Muscle layer of duodenum (tissue), 2 donors: ENCODE results near the gene FBXL7.

Source experiments
- H3K27ac ChIP-seq: one replicate; pipeline ENCODE4 v1.7.0; 2013; ENCODE audit warnings: mild to moderate bottlenecking, low read length
- H3K27me3 ChIP-seq: one replicate; pipeline ENCODE4 v1.7.0; 2013; ENCODE audit warnings: low read depth, mild to moderate bottlenecking, control low read depth, low read length
- H3K36me3 ChIP-seq, 2 donors: one replicate each; pipeline ENCODE4 v1.7.0; 2013; ENCODE audit warnings: low read length in 2 of 2, control low read depth in 1 of 2, mild to moderate bottlenecking in 1 of 2; ENCODE audit not compliant: insufficient read depth in 2 of 2, control insufficient read depth in 1 of 2
- H3K4me1 ChIP-seq, 2 donors: one replicate each; pipeline ENCODE4 v1.7.0; 2013; ENCODE audit warnings: low read length in 2 of 2, mild to moderate bottlenecking in 2 of 2, control low read depth in 1 of 2, moderate library complexity in 1 of 2; ENCODE audit not compliant: insufficient read depth in 2 of 2, control insufficient read depth in 1 of 2
- H3K4me3 ChIP-seq, 2 donors: one replicate each; pipeline ENCODE4 v1.7.0; 2013; ENCODE audit warnings: low read length in 2 of 2, low read depth in 1 of 2, mild to moderate bottlenecking in 1 of 2
- H3K9me3 ChIP-seq, 2 donors: one replicate each; pipeline ENCODE4 v1.7.0; 2013; ENCODE audit warnings: low read length in 2 of 2, control low read depth in 1 of 2, mild to moderate bottlenecking in 1 of 2; ENCODE audit not compliant: control insufficient read depth in 1 of 2
- donor health status: healthy.

FBXL7 gene

DNA sequence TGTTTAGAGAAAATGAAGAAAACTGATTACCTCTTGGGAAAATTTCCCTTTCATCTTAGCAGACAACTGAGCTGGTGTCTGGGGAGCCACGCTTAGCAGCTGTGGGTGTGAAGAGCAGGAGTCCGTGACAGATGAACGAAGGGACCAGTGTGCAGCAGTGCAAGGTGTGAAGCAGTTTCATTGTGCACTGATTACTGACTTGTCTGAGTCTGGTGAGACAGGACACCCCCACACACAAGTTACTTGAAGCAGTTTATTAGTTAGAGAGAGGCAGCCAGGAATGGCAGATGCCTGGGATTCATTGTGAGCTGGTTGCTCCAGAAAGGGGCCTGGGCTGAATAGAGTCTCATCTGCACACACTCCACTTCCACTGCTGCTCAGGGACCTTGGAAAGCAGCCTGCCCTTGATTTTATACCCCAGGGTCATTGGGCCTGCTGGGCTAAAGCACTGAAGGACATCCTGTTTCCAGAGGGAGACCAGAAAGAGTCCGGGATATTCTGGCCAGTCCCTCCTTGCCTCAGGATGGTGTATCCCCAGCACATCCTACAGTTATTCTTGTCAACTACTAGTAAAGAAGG is 47.4 kb downstream of the FBXL7 start:
- Histone ChIP-seq H3K4me3 (no peak overlapping the region), H3K36me3 (no peaks in the 10 kb centered on the region), H3K27me3 (no peaks in the 10 kb centered on the region), H3K27ac (no peak overlapping the region), H3K9me3 (no peaks in the 10 kb centered on the region), H3K4me1 (no peaks in the 10 kb centered on the region)

DNA sequence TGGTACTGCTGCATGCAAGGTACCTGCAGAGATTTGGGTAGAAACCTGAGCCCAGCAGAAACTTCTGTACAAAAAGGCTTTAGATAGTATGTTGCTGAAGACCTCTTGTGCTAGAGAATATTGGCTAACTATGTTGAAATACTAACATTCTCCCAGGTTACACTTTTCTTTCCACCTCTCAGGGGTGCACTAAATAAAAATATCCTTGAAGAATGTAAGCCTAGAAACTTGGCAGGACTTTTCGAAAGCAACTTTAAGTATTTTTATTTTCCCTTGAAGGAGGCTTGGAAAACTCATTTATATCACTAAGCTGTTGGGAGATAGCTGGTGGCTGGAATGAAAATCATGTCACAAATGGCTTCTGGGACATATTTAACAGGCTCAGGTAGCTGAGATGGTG is 50.0 kb downstream of the FBXL7 start:
- no peak overlapping the region for H3K4me3 ChIP-seq
- H3K9me3 ChIP-seq = no peaks in the 10 kb centered on the region
- H3K27ac ChIP-seq = no peak overlapping the region
- H3K27me3 ChIP-seq = no peaks in the 10 kb centered on the region
- H3K36me3 ChIP-seq = no peaks in the 10 kb centered on the region
- no peaks in the 10 kb centered on the region for H3K4me1 ChIP-seq

DNA sequence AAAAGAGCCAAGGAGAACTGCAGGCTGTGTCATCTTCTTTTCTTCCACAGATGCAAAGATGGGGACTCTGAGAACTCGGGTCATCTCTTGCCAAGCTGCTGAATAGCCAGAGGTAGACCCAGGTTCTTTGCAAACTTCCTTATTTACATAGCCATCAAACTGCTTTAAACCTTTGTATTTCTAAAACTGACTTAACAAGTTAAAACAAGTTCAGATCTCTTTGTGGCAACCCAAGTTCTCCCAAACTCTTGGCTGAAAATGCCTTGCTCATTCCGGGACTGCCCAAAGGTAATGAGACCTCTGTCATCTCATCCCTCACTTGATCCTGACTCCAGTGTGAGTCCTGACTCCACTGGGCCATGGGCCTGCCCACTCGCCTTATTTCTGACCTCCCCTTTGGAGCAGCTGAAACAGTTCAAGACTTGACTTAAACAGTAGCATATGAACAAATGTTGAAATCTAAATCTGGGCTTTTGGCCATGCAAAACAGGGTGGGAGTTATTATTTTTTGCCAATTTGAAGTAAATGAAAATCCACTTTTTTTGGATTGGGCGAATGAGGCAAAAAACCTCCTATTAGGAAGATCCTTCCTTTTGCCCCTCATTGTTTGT is 50.6 kb downstream of the FBXL7 start:
- no peaks in the 10 kb centered on the region for H3K9me3 ChIP-seq
- H3K27ac ChIP-seq = no peak overlapping the region
- H3K4me3 ChIP-seq = no peak overlapping the region
- H3K36me3 ChIP-seq = no peaks in the 10 kb centered on the region
- H3K4me1 ChIP-seq = no peaks in the 10 kb centered on the region
- H3K27me3 ChIP-seq = no peaks in the 10 kb centered on the region

DNA sequence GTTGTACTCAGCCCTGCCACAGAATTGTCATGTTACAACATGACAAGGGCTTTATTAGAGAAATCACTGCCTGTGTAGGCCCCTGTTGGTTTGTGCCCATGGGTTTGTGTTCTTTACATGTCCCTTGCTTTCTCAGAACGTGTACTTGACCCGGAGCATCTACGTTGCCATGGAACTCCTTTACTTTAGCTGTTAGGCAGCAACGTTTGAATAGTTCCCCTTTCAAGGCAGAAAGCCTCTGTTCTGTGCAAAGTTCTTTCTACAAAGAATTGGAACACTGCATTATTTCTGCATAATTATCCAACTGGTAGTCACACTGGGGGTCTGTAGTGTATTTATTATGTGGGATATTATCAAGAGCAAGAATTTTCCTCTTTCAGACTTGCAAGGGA is 51.1 kb downstream of the FBXL7 start:
- no peak overlapping the region for H3K4me3 ChIP-seq
- no peak overlapping the region for H3K27ac ChIP-seq
- no peaks in the 10 kb centered on the region for H3K27me3 ChIP-seq
- H3K36me3 ChIP-seq = no peaks in the 10 kb centered on the region
- no peaks in the 10 kb centered on the region for H3K9me3 ChIP-seq
- H3K4me1 ChIP-seq = no peaks in the 10 kb centered on the region

DNA sequence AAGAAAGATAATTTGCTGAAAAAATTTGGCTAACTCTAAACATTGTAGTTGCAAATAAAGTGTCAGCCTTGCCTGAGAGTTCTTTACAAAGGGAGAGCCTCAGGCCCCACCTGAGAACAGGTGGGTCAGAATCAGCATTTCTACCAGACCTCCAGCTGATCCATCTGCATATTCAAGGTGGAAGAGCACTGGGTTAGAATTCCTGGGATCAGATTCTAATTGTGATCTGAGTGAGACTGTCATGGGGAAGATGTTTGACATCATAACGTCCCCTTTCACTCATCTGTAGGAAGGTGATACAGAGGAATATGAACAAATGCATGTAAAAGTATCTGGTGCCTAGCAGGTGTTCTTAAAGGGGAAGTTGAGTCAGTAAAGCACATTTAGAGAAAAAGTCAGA is 54.6 kb downstream of the FBXL7 start:
- Histone ChIP-seq H3K9me3 (no peaks in the 10 kb centered on the region), H3K27me3 (no peaks in the 10 kb centered on the region), H3K4me1 (no peaks in the 10 kb centered on the region), H3K4me3 (no peak overlapping the region), H3K36me3 (no peaks in the 10 kb centered on the region), H3K27ac (no peak overlapping the region)

DNA sequence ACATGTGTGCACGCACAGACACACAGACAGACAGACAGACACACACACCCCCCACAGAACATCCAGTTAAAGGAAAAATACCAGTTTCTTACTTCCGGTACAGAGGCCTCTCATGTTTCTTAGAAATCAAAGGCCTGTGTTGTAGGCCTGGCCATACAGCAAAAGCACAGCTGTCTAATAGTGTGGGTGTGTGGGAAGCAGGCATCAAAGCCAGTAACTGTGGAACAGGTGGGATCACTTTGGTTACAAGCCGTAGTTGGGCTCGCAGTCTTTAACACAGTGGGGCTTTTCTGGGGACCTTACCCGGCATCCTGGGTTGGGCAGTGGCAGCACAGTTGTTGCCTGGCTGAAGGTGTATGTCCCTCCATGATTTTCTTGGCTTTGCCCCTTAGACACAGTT is 55.2 kb downstream of the FBXL7 start:
- H3K4me3 ChIP-seq = no peak overlapping the region
- no peaks in the 10 kb centered on the region for H3K9me3 ChIP-seq
- H3K27ac ChIP-seq = no peak overlapping the region
- no peaks in the 10 kb centered on the region for H3K27me3 ChIP-seq
- no peaks in the 10 kb centered on the region for H3K4me1 ChIP-seq
- no peaks in the 10 kb centered on the region for H3K36me3 ChIP-seq

DNA sequence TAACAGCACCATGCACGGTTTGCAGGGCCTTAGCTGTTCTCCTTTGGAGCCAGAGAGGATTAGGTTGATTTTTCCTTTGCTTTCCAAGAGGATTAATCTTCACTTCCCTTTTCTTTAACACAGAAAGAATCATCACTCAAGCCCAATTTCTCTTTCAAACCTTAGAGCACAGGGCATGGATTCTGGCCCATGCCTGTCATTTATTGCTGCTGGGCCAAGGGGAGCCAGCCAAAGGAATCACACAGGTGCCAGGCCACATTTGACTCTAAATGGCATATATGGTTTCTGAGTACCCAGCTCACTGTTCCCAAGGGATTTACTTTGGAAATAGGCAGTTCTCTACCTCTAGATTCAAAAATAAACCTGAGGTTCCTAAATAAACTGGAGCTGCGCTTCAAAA is 58.3 kb downstream of the FBXL7 start:
- peaks cover 0 to 4% of the 10 kb centered on the region in 2 donors for H3K36me3 ChIP-seq
- H3K4me1 ChIP-seq = no peaks in the 10 kb centered on the region
- no peaks in the 10 kb centered on the region for H3K9me3 ChIP-seq
- H3K27ac ChIP-seq = no peak overlapping the region
- no peaks in the 10 kb centered on the region for H3K27me3 ChIP-seq
- H3K4me3 ChIP-seq = no peak overlapping the region

DNA sequence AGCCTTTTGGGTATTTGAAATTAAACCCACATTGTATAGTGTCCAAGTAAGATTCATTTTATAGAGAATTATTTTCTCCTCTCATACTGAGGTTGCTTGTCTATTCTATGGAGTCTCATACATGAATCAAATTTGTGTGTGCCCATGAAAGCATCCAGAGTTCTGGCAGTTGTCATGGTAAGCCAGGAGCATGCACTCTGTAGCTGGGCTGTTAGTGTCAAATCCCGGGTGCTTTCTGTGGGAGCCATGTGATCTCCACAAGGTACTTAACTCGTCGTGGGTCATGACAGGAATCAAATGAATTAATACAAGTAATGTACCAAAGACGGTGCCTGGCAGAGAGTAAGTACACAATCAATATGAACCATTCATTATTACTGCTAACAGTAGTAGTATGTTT is 58.7 kb downstream of the FBXL7 start:
- Histone ChIP-seq H3K27ac (no peak overlapping the region), H3K27me3 (no peaks in the 10 kb centered on the region), H3K4me1 (no peaks in the 10 kb centered on the region), H3K9me3 (no peaks in the 10 kb centered on the region), H3K4me3 (no peak overlapping the region), H3K36me3 (peaks cover 0 to 4% of the 10 kb centered on the region in 2 donors)

DNA sequence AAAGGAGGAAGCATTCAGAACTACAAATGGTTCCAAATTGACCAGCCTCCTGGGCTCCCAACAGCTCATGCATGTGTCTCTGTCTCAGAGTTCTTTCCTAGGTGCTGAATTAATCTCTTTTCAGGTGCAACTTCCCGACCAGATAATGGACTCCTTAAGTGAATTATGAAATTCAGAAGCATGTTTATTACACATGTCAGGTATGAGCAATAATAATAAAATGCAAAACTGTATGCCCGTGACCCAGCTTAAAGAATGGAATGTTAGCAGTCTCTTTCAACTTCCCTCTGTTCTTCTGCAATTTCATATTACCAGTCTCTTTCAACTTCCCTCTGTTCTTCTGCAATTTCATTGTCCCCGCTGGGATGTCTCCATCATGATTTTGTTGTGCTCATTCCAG is 60.4 kb downstream of the FBXL7 start:
- Histone ChIP-seq H3K27me3 (no peaks in the 10 kb centered on the region), H3K4me3 (no peak overlapping the region), H3K36me3 (peaks cover 0 to 4% of the 10 kb centered on the region in 2 donors), H3K9me3 (no peaks in the 10 kb centered on the region), H3K27ac (no peak overlapping the region), H3K4me1 (no peaks in the 10 kb centered on the region)

DNA sequence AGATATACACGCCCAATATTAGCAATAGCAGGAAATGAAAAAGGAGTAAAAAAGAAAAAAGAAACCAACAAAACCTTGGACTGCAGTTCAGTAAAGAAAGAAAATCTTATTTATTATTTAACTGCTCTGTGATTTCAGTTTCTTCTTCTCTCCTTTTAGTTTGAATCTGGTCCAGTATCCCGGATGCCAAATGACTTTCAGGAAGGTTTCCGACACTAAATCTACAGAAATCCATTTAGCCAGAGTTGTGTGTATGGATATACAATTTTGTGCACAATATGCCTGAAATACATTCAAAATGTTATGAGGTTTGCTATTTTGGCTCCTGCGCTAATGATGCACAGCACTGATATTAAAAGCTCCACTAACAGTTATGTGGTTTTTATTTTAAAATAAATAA is 64.5 kb downstream of the FBXL7 start:
- H3K27me3 ChIP-seq = no peaks in the 10 kb centered on the region

DNA sequence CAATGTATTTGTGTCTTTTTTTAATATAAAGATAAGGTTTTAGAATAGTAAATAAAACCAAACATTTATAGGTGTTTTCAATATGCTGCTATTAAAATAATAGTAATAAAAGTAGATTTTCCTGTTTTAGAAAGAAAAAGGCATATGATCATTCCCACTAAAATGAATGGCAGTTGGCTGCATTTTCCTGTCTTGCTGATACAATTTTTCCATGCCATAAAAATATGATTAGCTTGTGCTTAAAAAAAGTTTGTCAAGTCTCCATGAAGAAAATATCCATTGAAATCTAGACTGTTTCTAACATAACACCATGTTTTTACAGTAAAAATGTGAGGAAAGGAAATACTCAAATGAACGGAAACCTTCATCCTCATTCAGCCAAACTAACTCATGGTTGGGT is 65.0 kb downstream of the FBXL7 start:
- H3K27me3 ChIP-seq = no peaks in the 10 kb centered on the region
- no peak overlapping the region for H3K27ac ChIP-seq
- H3K4me1 ChIP-seq = no peaks in the 10 kb centered on the region
- no peaks in the 10 kb centered on the region for H3K9me3 ChIP-seq
- H3K4me3 ChIP-seq = no peak overlapping the region
- H3K36me3 ChIP-seq = peaks cover 0 to 4% of the 10 kb centered on the region in 2 donors

More for the DNA sequence above, 64.5 kb downstream of the FBXL7 start:
- peaks cover 0 to 4% of the 10 kb centered on the region in 2 donors for H3K36me3 ChIP-seq
- no peak overlapping the region for H3K27ac ChIP-seq
- no peaks in the 10 kb centered on the region for H3K4me1 ChIP-seq
- no peaks in the 10 kb centered on the region for H3K9me3 ChIP-seq
- H3K4me3 ChIP-seq = no peak overlapping the region

DNA sequence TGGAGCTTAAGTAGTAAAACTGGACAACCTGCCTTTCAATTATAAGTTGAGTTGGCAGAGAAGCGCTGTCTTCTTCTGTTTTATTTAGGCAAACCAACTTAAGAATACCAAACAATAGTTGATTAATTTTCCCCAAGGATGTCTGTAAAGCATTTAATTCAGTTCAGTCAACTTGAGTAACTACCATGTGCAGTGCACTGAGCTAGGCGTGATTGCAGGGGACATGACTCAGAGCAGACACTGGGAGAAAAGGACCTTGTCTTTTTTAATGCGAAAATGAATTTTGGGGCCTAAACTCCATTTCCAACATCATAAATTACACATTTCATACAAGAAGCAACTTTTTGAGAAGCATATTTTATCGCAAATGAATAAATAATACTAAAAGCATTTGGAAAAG is 66.3 kb downstream of the FBXL7 start:
- Histone ChIP-seq H3K36me3 (peaks cover 0 to 2% of the 10 kb centered on the region in 2 donors), H3K4me1 (no peaks in the 10 kb centered on the region), H3K4me3 (no peak overlapping the region), H3K27ac (no peak overlapping the region), H3K27me3 (no peaks in the 10 kb centered on the region), H3K9me3 (no peaks in the 10 kb centered on the region)
